OCI-LY1 (cell line): Measurements from ENCODE around the gene HPS1.

Experiments used
- EZH2 ChIP-seq: fragments of 200-600 bp; sonication (generic), shearing (Covaris generic); IDR thresholded peaks from 2 replicates; pipeline ENCODE4 v1.8.0; 2017; ENCODE audit warnings: borderline replicate concordance, mixed run types, mild to moderate bottlenecking, antibody characterized with exemption, low read length, moderate library complexity, mixed read lengths
- TF ChIP-seq, protein P1 (sequence below): fragments of 200-600 bp; sonication (generic), shearing (Covaris generic); IDR thresholded peaks from 2 replicates; pipeline ENCODE4 v1.5.1; 2017; ENCODE audit warnings: mild to moderate bottlenecking, antibody characterized with exemption, low read length, moderate library complexity, mixed read lengths

DNA sequence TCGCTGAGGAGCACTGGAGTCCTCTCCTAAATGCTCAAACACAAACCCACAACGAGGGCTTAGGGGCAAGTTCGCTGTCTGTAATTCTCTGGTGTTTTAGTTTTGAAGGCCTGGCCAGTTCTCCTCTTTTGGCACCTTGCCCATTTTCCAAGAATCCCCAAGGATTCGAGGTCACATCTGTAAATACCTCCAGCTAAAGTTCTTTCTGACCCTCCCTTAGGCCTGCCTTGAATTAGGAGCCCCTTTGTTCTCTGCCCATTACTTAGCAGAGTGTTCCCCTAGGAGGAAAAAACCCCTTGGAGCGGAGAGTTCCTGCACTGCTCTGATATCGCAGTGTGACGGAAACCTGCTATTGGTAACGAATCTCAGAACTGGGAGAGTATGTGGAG, 31.0 kb downstream of the HPS1 start:
- TF ChIP-seq, protein P1, sequence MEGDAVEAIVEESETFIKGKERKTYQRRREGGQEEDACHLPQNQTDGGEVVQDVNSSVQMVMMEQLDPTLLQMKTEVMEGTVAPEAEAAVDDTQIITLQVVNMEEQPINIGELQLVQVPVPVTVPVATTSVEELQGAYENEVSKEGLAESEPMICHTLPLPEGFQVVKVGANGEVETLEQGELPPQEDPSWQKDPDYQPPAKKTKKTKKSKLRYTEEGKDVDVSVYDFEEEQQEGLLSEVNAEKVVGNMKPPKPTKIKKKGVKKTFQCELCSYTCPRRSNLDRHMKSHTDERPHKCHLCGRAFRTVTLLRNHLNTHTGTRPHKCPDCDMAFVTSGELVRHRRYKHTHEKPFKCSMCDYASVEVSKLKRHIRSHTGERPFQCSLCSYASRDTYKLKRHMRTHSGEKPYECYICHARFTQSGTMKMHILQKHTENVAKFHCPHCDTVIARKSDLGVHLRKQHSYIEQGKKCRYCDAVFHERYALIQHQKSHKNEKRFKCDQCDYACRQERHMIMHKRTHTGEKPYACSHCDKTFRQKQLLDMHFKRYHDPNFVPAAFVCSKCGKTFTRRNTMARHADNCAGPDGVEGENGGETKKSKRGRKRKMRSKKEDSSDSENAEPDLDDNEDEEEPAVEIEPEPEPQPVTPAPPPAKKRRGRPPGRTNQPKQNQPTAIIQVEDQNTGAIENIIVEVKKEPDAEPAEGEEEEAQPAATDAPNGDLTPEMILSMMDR: no peak
- no peak for TF ChIP-seq EZH2
